H1 (cell line): Measurements from ENCODE around the gene CCDC106. TPM values are rescaled to one million over a fixed set of nuclear protein-coding genes. Genes with fewer than 3 reads are reported as not detected.

Experiments used
- CTCF ChIA-PET: fragments of 300-600 bp; sonication (Branson Sonifier 250); formaldehyde crosslinking; loops from one replicate; lab custom pipeline; 2021; ENCODE audit not compliant: partially characterized antibody; lab: Charles Lee
- POLR2A ChIA-PET: fragments of 300-600 bp; sonication (Branson Sonifier 250); formaldehyde crosslinking; loops from one replicate; lab custom pipeline; 2021; ENCODE audit warnings: inconsistent platforms; ENCODE audit not compliant: partially characterized antibody; lab: Charles Lee
- DNase-seq, 2 experiments: peaks; one replicate each; pipeline versions ENCODE4 v3.0.0 to v3.0.0-alpha.2; 2010 to 2022; ENCODE audit warnings: low spot score in 2 of 2, low read depth in 1 of 2, mixed read lengths in 1 of 2
- FAIRE-seq: peaks from 2 replicates; lab custom pipeline; 2011; peaks lifted over from hg19 to GRCh38; lab: Jason Lieb, UNC
- H2AFZ ChIP-seq: 2 replicates; pipeline ENCODE4 v1.8.1; 2012; ENCODE audit warnings: low read length, inconsistent platforms
- H2AK5ac ChIP-seq: 2 replicates; pipeline ENCODE4 v1.6.1; 2013; ENCODE audit warnings: low read depth, low read length
- H2BK120ac ChIP-seq: replicated peaks from 2 replicates; pipeline ENCODE3; 2013; ENCODE audit warnings: low read depth, low read length, inconsistent platforms
- H2BK12ac ChIP-seq: 2 replicates; pipeline ENCODE4 v1.6.1; 2013; ENCODE audit warnings: low read depth, low read length
- H2BK15ac ChIP-seq: 2 replicates; pipeline ENCODE4 v1.6.1; 2013; ENCODE audit warnings: low read length
- H2BK20ac ChIP-seq: 2 replicates; pipeline ENCODE4 v1.6.1; 2013; ENCODE audit warnings: low read length
- H2BK5ac ChIP-seq: 2 replicates; pipeline ENCODE4 v1.6.1; 2013; ENCODE audit warnings: low read depth, low read length
- H3K14ac ChIP-seq: 2 replicates; pipeline ENCODE4 v1.6.1; 2013; ENCODE audit warnings: inconsistent platforms; ENCODE audit not compliant: insufficient read length
- H3K18ac ChIP-seq: 2 replicates; pipeline ENCODE4 v1.6.1; 2013; ENCODE audit warnings: low read length; ENCODE audit errors: extremely low read depth
- H3K23ac ChIP-seq: 2 replicates; pipeline ENCODE4 v1.6.1; 2013; ENCODE audit warnings: inconsistent platforms; ENCODE audit not compliant: insufficient read length
- H3K23me2 ChIP-seq: 2 replicates; pipeline ENCODE4 v1.6.1; 2013; ENCODE audit warnings: low read depth, low read length
- H3K27ac ChIP-seq: 2 replicates; pipeline ENCODE4 v1.6.1; 2011; ENCODE audit warnings: low read depth, low read length, inconsistent platforms
- H3K27me3 ChIP-seq, 4 experiments: replicated peaks in 1 of 4; 1 replicate in 1 of 4; 2 replicates in 3 of 4; pipeline versions ENCODE4 v1.6.1 to v1.8.1; 2011 to 2013; ENCODE audit warnings: low read length in 3 of 4, mild to moderate bottlenecking in 3 of 4, inconsistent platforms in 2 of 4, mixed read lengths in 2 of 4, moderate library complexity in 1 of 4; ENCODE audit not compliant: control insufficient read depth in 3 of 4, insufficient read depth in 3 of 4; ENCODE audit errors: extremely low read depth in 1 of 4
- H3K36me3 ChIP-seq, 4 experiments: 2 replicates each; pipeline versions ENCODE4 v1.6.1 to v1.8.1; 2011 to 2013; ENCODE audit warnings: mild to moderate bottlenecking in 4 of 4, low read length in 3 of 4, moderate library complexity in 2 of 4, control low read depth in 1 of 4, inconsistent platforms in 1 of 4; ENCODE audit not compliant: insufficient read depth in 4 of 4, control insufficient read depth in 2 of 4
- H3K4ac ChIP-seq: replicated peaks from 2 replicates; pipeline ENCODE3; 2013; ENCODE audit warnings: low read length, low read depth, mixed read lengths, inconsistent platforms; ENCODE audit not compliant: insufficient read length
- H3K4me1 ChIP-seq, 4 experiments: replicated peaks in 1 of 4; 1 replicate in 1 of 4; 2 replicates in 3 of 4; pipeline versions ENCODE4 v1.6.1 to v1.8.1; 2011 to 2013; ENCODE audit warnings: low read length in 3 of 4, inconsistent platforms in 2 of 4, mixed read lengths in 1 of 4; ENCODE audit not compliant: insufficient read depth in 4 of 4, control insufficient read depth in 3 of 4
- H3K4me2 ChIP-seq, 2 experiments: 2 replicates each; pipeline versions ENCODE4 v1.6.1 to v1.8.1; 2011 to 2013; ENCODE audit warnings: low read depth in 2 of 2, low read length in 2 of 2, control low read depth in 1 of 2, inconsistent platforms in 1 of 2, mild to moderate bottlenecking in 1 of 2; ENCODE audit not compliant: insufficient read depth in 1 of 2
- H3K4me3 ChIP-seq, 4 experiments: fragments of 200-600, 300-600 bp in 1 of 4; sonication (generic), shearing (Covaris generic), sonication (Bioruptor Twin) in 1 of 4; 2 replicates each; pipeline versions ENCODE4 v1.5.1 to v1.8.1; 2011 to 2016; ENCODE audit warnings: low read length in 4 of 4, low read depth in 3 of 4, control low read depth in 2 of 4, inconsistent platforms in 2 of 4, mild to moderate bottlenecking in 2 of 4, mixed read lengths in 1 of 4, moderate library complexity in 1 of 4; ENCODE audit not compliant: insufficient read depth in 2 of 4; ENCODE audit errors: extremely low read depth in 1 of 4
- H3K56ac ChIP-seq: replicated peaks from 2 replicates; pipeline ENCODE3; 2013; ENCODE audit warnings: low read depth, mild to moderate bottlenecking, mixed read lengths, low read length, inconsistent platforms; ENCODE audit not compliant: insufficient read length
- H3K79me1 ChIP-seq: 2 replicates; pipeline ENCODE4 v1.6.1; 2013; ENCODE audit warnings: low read depth, low read length, control low read depth
- H3K79me2 ChIP-seq, 2 experiments: 2 replicates each; pipeline versions ENCODE4 v1.6.1 to v1.8.1; 2012 to 2013; ENCODE audit warnings: low read length in 2 of 2, mild to moderate bottlenecking in 2 of 2, inconsistent platforms in 1 of 2; ENCODE audit not compliant: insufficient read depth in 2 of 2, control insufficient read depth in 1 of 2
- H3K9ac ChIP-seq, 4 experiments: replicated peaks in 1 of 4; 1 replicate in 1 of 4; 2 replicates in 3 of 4; pipeline versions ENCODE4 v1.6.1 to v1.8.1; 2011 to 2013; ENCODE audit warnings: low read depth in 3 of 4, low read length in 3 of 4, control low read depth in 2 of 4, mild to moderate bottlenecking in 2 of 4, moderate library complexity in 2 of 4, inconsistent platforms in 1 of 4; ENCODE audit errors: extremely low read depth in 1 of 4
- H3K9me3 ChIP-seq, 2 experiments: 2 replicates each; pipeline versions ENCODE4 v1.6.1 to v1.8.1; 2012 to 2013; ENCODE audit warnings: mild to moderate bottlenecking in 2 of 2, moderate library complexity in 2 of 2, control low read depth in 1 of 2, inconsistent platforms in 1 of 2, low read depth in 1 of 2, low read length in 1 of 2, mixed read lengths in 1 of 2; ENCODE audit not compliant: insufficient read depth in 2 of 2
- H4K20me1 ChIP-seq, 2 experiments: replicated peaks in 1 of 2; 2 replicates each; pipeline versions ENCODE3 to v1.8.1; 2011 to 2013; ENCODE audit warnings: inconsistent platforms in 2 of 2, low read length in 2 of 2, mild to moderate bottlenecking in 1 of 2; ENCODE audit not compliant: insufficient read depth in 2 of 2, control insufficient read depth in 1 of 2
- H4K5ac ChIP-seq: 2 replicates; pipeline ENCODE4 v1.6.1; 2013; ENCODE audit warnings: low read length, low read depth, mixed read lengths, inconsistent platforms; ENCODE audit not compliant: insufficient read length
- H4K8ac ChIP-seq: 2 replicates; pipeline ENCODE4 v1.8.0; 2013; ENCODE audit warnings: mild to moderate bottlenecking, moderate library complexity, low read length, inconsistent platforms; ENCODE audit not compliant: insufficient read depth; ENCODE audit errors: extremely low read depth
- H4K91ac ChIP-seq: replicated peaks from 2 replicates; pipeline ENCODE3; 2013; ENCODE audit warnings: low read length, mixed read lengths, inconsistent platforms; ENCODE audit not compliant: insufficient read length
- CEBPB ChIP-seq: IDR thresholded peaks from 2 replicates; pipeline ENCODE4 v1.6.1; 2012; ENCODE audit warnings: low read depth, low read length
- NANOG ChIP-seq: IDR thresholded peaks from 2 replicates; pipeline ENCODE4 v1.6.1; 2011; ENCODE audit warnings: low read length, low read depth, mild to moderate bottlenecking, inconsistent platforms; ENCODE audit not compliant: insufficient read depth, poor library complexity, severe bottlenecking
- PHF8 ChIP-seq: fragments of 200-600 bp; sonication (generic); conservative IDR thresholded peaks from 2 replicates; pipeline ENCODE4 v1.7.1; 2012; ENCODE audit warnings: low read depth, mild to moderate bottlenecking, inconsistent platforms, low read length, moderate library complexity
- POLR2A ChIP-seq, 2 experiments: IDR thresholded peaks; 1 replicate in 1 of 2; 2 replicates in 1 of 2; pipeline ENCODE4 v1.6.1; 2011; ENCODE audit warnings: low read depth in 2 of 2, low read length in 2 of 2, mild to moderate bottlenecking in 2 of 2; ENCODE audit errors: control extremely low read depth in 1 of 2
- POLR2AphosphoS5 ChIP-seq: IDR thresholded peaks from 2 replicates; pipeline ENCODE4 v1.6.1; 2011; ENCODE audit warnings: low read depth, low read length
- RXRA ChIP-seq: IDR thresholded peaks from 2 replicates; pipeline ENCODE4 v1.6.1; 2011; ENCODE audit warnings: low read depth, mild to moderate bottlenecking, low read length, moderate library complexity; ENCODE audit not compliant: insufficient read depth
- SAP30 ChIP-seq: fragments of 300-600 bp; sonication (generic); IDR thresholded peaks from 2 replicates; pipeline ENCODE4 v1.7.1; 2012; ENCODE audit warnings: low read length, moderate library complexity, mild to moderate bottlenecking, inconsistent platforms; ENCODE audit not compliant: insufficient read depth, insufficient replicate concordance
- SP1 ChIP-seq: IDR thresholded peaks from 2 replicates; pipeline ENCODE4 v1.6.1; 2011; ENCODE audit warnings: low read depth, low read length
- SP4 ChIP-seq: IDR thresholded peaks from 2 replicates; pipeline ENCODE4 v1.6.1; 2012; ENCODE audit warnings: low read length, inconsistent platforms
- TAF1 ChIP-seq: IDR thresholded peaks from 2 replicates; pipeline ENCODE4 v1.6.1; 2011; ENCODE audit warnings: mild to moderate bottlenecking, low read depth, low read length
- TBP ChIP-seq: IDR thresholded peaks from 2 replicates; pipeline ENCODE4 v1.6.1; 2011; ENCODE audit warnings: low read depth, low read length, improper control_type of control experiment
- WGBS, 2 experiments: shearing (Covaris generic) in 1 of 2; methylation state at CpG; one replicate each; pipeline versions ENCODE4 v1.1.6 to v1.1.7; 2013 to 2015; ENCODE audit warnings: low lambda C conversion rate in 2 of 2, mixed read lengths in 2 of 2, inconsistent platforms in 1 of 2, low coverage in 1 of 2, missing lambda C conversion rate in 1 of 2; ENCODE audit not compliant: insufficient replicate concordance in 2 of 2, insufficient coverage in 1 of 2, insufficient read length in 1 of 2; ENCODE audit errors: extremely low coverage in 1 of 2, missing lambda C conversion rate in 1 of 2; 5-methylcytosine and 5-hydroxymethylcytosine counted together
- polyA plus RNA-seq, 7 experiments: library from polyadenylated mRNA; depleted of rRNA in 3 of 7; stranded (reverse) in 5 of 7; unstranded in 2 of 7; fragments of >200 nt in 5 of 7; fragments of 200-250 nt in 2 of 7; gene quantifications; 1 replicate in 5 of 7; 2 replicates in 1 of 7; 4 replicates in 1 of 7; pipeline versions ENCODE4 v1.2.1 to v1.2.3, GENCODE V29; 2011 to 2013; ENCODE audit warnings: missing spikeins in 2 of 7, mixed read lengths in 2 of 7
- total RNA-seq: library from RNA; stranded (reverse); fragmentation: NEBNext Ultra II Directional; extraction: Animal tissue kit (Norgen Biotek cat#: 25700); gene quantifications from 2 replicates; pipeline ENCODE4 v1.2.1, GENCODE V29; 2021

The CCDC106 gene
- total and polyA plus RNA-seq, 2 of the 8 experiments (the other 6 are each of a cell fraction or from before 2014, with no cell fraction given) = 12.0 to 20.1 TPM

- peak overlapping the region; percentile 65 for H3K56ac ChIP-seq
- H3K36me3 ChIP-seq = peaks cover 0 to 10% (median 8%) of the 10 kb centered on the region in 4 experiments; a peak in 3 of 8 replicates
- peak; percentile 96 to 99 for DNase-seq
- H3K14ac ChIP-seq = no peak overlapping the region
- H2BK20ac ChIP-seq = 0 out of 2 replicates have a peak overlapping the region, but pooled peaks have one; percentile 48
- H3K23me2 ChIP-seq = peaks cover 10% of the 10 kb centered on the region; the same call in 1 of the 2 replicates
- H3K4ac ChIP-seq = no peak overlapping the region
- peak overlapping the region; percentile 78 to 95 (median 86) for H3K4me3 ChIP-seq
- no peak overlapping the region for H2AFZ ChIP-seq
- H3K27me3 ChIP-seq = 0 out of 7 replicates have a peak, but pooled peaks cover 0 to 1% (median 0%) of the 10 kb centered on the region in 4 experiments
- 0 out of 2 replicates have a peak overlapping the region, but pooled peaks have one; percentile 88 for H2BK15ac ChIP-seq
- peak overlapping the region; percentile 57 to 100 (median 84) for H3K9ac ChIP-seq
- POLR2A ChIA-PET = interaction anchor here (0.6 to 3.7 kb wide), 41 partner anchors 11 to 452 kb away, joined by 3 to 42 read pairs (median 4); partner anchors contain the start of genes HSPBP1, NAT14, TMEM238 and U2AF2
- peak overlapping the region; percentile 72 to 95 for H3K4me2 ChIP-seq
- H2AK5ac ChIP-seq = 0 out of 2 replicates have a peak overlapping the region, but pooled peaks have one; percentile 16
- FAIRE-seq = peak; percentile 93
- H3K4me1 ChIP-seq = peaks cover 0 to 14% (median 6%) of the 10 kb centered on the region in 4 experiments; a peak in 5 of 7 replicates
- no peaks in the 10 kb centered on the region for H3K9me3 ChIP-seq
- CTCF ChIA-PET = interaction anchor here (0.6 to 2.7 kb wide), 6 partner anchors 11 to 154 kb away, joined by 3 to 12 read pairs (median 3); no protein-coding TSS in a partner anchor
- H3K27ac ChIP-seq = peak overlapping the region; percentile 100
- H3K18ac ChIP-seq = no peak overlapping the region; the same call in 1 of the 2 replicates
- H4K20me1 ChIP-seq = peaks cover 0 to 2% of the 10 kb centered on the region in 2 experiments
- peak overlapping the region; percentile 63 for H4K5ac ChIP-seq
- peak overlapping the region; percentile 66; the same call in 1 of the 2 replicates for H2BK5ac ChIP-seq
- no peak overlapping the region for H2BK120ac ChIP-seq
- peak overlapping the region; percentile 63 for H4K91ac ChIP-seq
- H4K8ac ChIP-seq = peak overlapping the region; percentile 90; the same call in 1 of the 2 replicates
- H2BK12ac ChIP-seq = peak overlapping the region; percentile 63; the same call in 1 of the 2 replicates
- peaks cover 3% of the 10 kb centered on the region for H3K79me1 ChIP-seq
- no peak overlapping the region for H3K23ac ChIP-seq
- H3K79me2 ChIP-seq = peaks cover 0 to 3% of the 10 kb centered on the region in 2 experiments; a peak in 2 of 4 replicates
- WGBS, 2 experiments = 18% methylated on average over 8 of the region's 26 CpGs; no CpG with 5 or more reads in 1 of the 2 experiments
- TF ChIP-seq POLR2AphosphoS5 (peak; percentile 16; the same call in 1 of the 2 replicates), PHF8 (peak; percentile 83), SAP30 (no peak), TAF1 (peak; percentile 46; the same call in 1 of the 2 replicates), SP1 (peak; percentile 37; the same call in 1 of the 2 replicates), CEBPB (no peak), SP4 (peak; percentile 65; the same call in 1 of the 2 replicates), TBP (peak; percentile 50; the same call in 1 of the 2 replicates), RXRA (no peak), POLR2A (IDR thresholded peaks at IDR 0.05; ENCODE audit: control extremely low read depth in 1 of 2, low read depth in 2 of 2, low read length in 2 of 2) (peak; percentile 2 to 71; a peak in 1 of 3 replicates), NANOG (no peak)
Observed at GRCh38 chr19:55598719-55599467, 49.1 kb upstream of the CCDC106 start.
